Measurements from ENCODE around the gene GIPC2.
"Not testable (repeated sequence)": the region's sequence is repeated elsewhere in the genome, so short reads cannot be mapped to it uniquely, and the experiment has no call there.

Gene GIPC2

GRCh38 chr1:78036450-78036849, 9.3 kb upstream of the GIPC2 start:
- no peak for DNase-seq (ENCODE audit: low read depth, low spot score)

- DNase-seq (ENCODE audit: low read depth, low spot score): no peak
Observed at GRCh38 chr1:78038071-78038470, 7.7 kb upstream of the GIPC2 start.

- DNase-seq (ENCODE audit: low read depth, low spot score): no peak
Observed at GRCh38 chr1:78038491-78038939, 7.3 kb upstream of the GIPC2 start.

GRCh38 chr1:78040484-78041089, 5.2 kb upstream of the GIPC2 start:
- no peak for DNase-seq (ENCODE audit: low read depth, low spot score)

- peak; percentile 30 for DNase-seq (ENCODE audit: low read depth, low spot score)
Observed at GRCh38 chr1:78043436-78043835, 2.3 kb upstream of the GIPC2 start.

- DNase-seq (ENCODE audit: low read depth, low spot score): no peak
Observed at GRCh38 chr1:78044796-78045562, 787 bp upstream of the GIPC2 start.

- DNase-seq (ENCODE audit: low read depth, low spot score): peak; percentile 8
Observed at GRCh38 chr1:78045563-78045925, 222 bp upstream of the GIPC2 start.

- no peak for DNase-seq (ENCODE audit: low read depth, low spot score)
Observed at GRCh38 chr1:78047106-78047505, 1.3 kb downstream of the GIPC2 start.

GRCh38 chr1:78047631-78048030, 1.9 kb downstream of the GIPC2 start:
- DNase-seq (ENCODE audit: low read depth, low spot score): no peak

GRCh38 chr1:78048446-78048845, 2.7 kb downstream of the GIPC2 start:
- DNase-seq (ENCODE audit: low read depth, low spot score): no peak

- no peak for DNase-seq (ENCODE audit: low read depth, low spot score)
Observed at GRCh38 chr1:78049396-78049795, 3.6 kb downstream of the GIPC2 start.

GRCh38 chr1:78051005-78051404, 5.2 kb downstream of the GIPC2 start:
- DNase-seq (ENCODE audit: low read depth, low spot score): no peak

GRCh38 chr1:78052685-78053405, 7.1 kb downstream of the GIPC2 start:
- no peak for DNase-seq (ENCODE audit: low read depth, low spot score)

GRCh38 chr1:78053498-78053897, 7.7 kb downstream of the GIPC2 start:
- DNase-seq (ENCODE audit: low read depth, low spot score): no peak

- no peak for DNase-seq (ENCODE audit: low read depth, low spot score)
Observed at GRCh38 chr1:78054559-78054958, 8.8 kb downstream of the GIPC2 start.

GRCh38 chr1:78054972-78055371, 9.2 kb downstream of the GIPC2 start:
- no peak for DNase-seq (ENCODE audit: low read depth, low spot score)

- no peak for DNase-seq (ENCODE audit: low read depth, low spot score)
Observed at GRCh38 chr1:78055565-78056132, 9.9 kb downstream of the GIPC2 start.

- DNase-seq (ENCODE audit: low read depth, low spot score): no peak
Observed at GRCh38 chr1:78058670-78059069, 12.9 kb downstream of the GIPC2 start.

- no peak for DNase-seq (ENCODE audit: low read depth, low spot score)
Observed at GRCh38 chr1:78060857-78061563, 15.2 kb downstream of the GIPC2 start.

GRCh38 chr1:78061825-78062523, 16.2 kb downstream of the GIPC2 start:
- DNase-seq (ENCODE audit: low read depth, low spot score): no peak

GRCh38 chr1:78064886-78065285, 19.1 kb downstream of the GIPC2 start:
- not testable (repeated sequence) for DNase-seq (ENCODE audit: low read depth, low spot score)

Data from ELF-1 (cell line).